ENCODE measurements around the gene RABEPK.

RABEPK gene

GRCh38 chr9:125239631-125240597, 39.6 kb downstream of the RABEPK start:
- H3K36me3 ChIP-seq (ENCODE audit: control insufficient read depth, insufficient read depth, low read length), result peaks cover 11% of the 10 kb centered on the region
- H3K4me3 ChIP-seq (ENCODE audit: low read length), result peak overlapping the region; percentile 34
- H3K9me3 ChIP-seq (ENCODE audit: control insufficient read depth, low read length), result no peaks in the 10 kb centered on the region
- H3K9ac ChIP-seq (ENCODE audit: low read length), result peak overlapping the region; percentile 68
- no peaks in the 10 kb centered on the region for H3K27me3 ChIP-seq (ENCODE audit: control insufficient read depth, insufficient read depth, low read length)
- H3K4me1 ChIP-seq (ENCODE audit: control insufficient read depth, insufficient read depth, low read length), result peaks cover 37% of the 10 kb centered on the region

GRCh38 chr9:125240649-125240999, 40.3 kb downstream of the RABEPK start:
- Histone ChIP-seq H3K4me3 (ENCODE audit: low read length) (peak overlapping the region; percentile 34), H3K9me3 (ENCODE audit: control insufficient read depth, low read length) (no peaks in the 10 kb centered on the region), H3K4me1 (ENCODE audit: control insufficient read depth, insufficient read depth, low read length) (peaks cover 36% of the 10 kb centered on the region), H3K9ac (ENCODE audit: low read length) (peak overlapping the region; percentile 68), H3K36me3 (ENCODE audit: control insufficient read depth, insufficient read depth, low read length) (peaks cover 10% of the 10 kb centered on the region), H3K27me3 (ENCODE audit: control insufficient read depth, insufficient read depth, low read length) (no peaks in the 10 kb centered on the region)

GRCh38 chr9:125241000-125241862, 40.9 kb downstream of the RABEPK start, which contains the start of gene HSPA5:
TSS of gene HSPA5 (minus strand) at chr9:125241343. CDS start at chr9:125241126, 217 bp downstream.
- Histone ChIP-seq H3K4me3 (ENCODE audit: low read length) (peak within 1 kb of the TSS; percentile 75), H3K9me3 (ENCODE audit: control insufficient read depth, low read length) (no peaks in the 10 kb centered on the region), H3K36me3 (ENCODE audit: control insufficient read depth, insufficient read depth, low read length) (peaks cover 10% of the 10 kb centered on the region), H3K27me3 (ENCODE audit: control insufficient read depth, insufficient read depth, low read length) (no peaks in the 10 kb centered on the region), H3K9ac (ENCODE audit: low read length) (peak within 1 kb of the TSS; percentile 98), H3K4me1 (ENCODE audit: control insufficient read depth, insufficient read depth, low read length) (peaks cover 30% of the 10 kb centered on the region)

- peaks cover 10% of the 10 kb centered on the region for H3K36me3 ChIP-seq (ENCODE audit: control insufficient read depth, insufficient read depth, low read length)
Observed at GRCh38 chr9:125241863-125242739, 41.8 kb downstream of the RABEPK start.

GRCh38 chr9:125243792-125244260, 43.5 kb downstream of the RABEPK start:
- Histone ChIP-seq H3K4me3 (ENCODE audit: low read length) (no peak overlapping the region), H3K36me3 (ENCODE audit: control insufficient read depth, insufficient read depth, low read length) (no peaks in the 10 kb centered on the region), H3K9me3 (ENCODE audit: control insufficient read depth, low read length) (no peaks in the 10 kb centered on the region), H3K27me3 (ENCODE audit: control insufficient read depth, insufficient read depth, low read length) (no peaks in the 10 kb centered on the region), H3K4me1 (ENCODE audit: control insufficient read depth, insufficient read depth, low read length) (peaks cover 14% of the 10 kb centered on the region), H3K9ac (ENCODE audit: low read length) (no peak overlapping the region)

More at GRCh38 chr9:125241863-125242739, 41.8 kb downstream of the RABEPK start:
- Histone ChIP-seq H3K4me3 (ENCODE audit: low read length) (peak overlapping the region; percentile 75), H3K27me3 (ENCODE audit: control insufficient read depth, insufficient read depth, low read length) (no peaks in the 10 kb centered on the region), H3K4me1 (ENCODE audit: control insufficient read depth, insufficient read depth, low read length) (peaks cover 28% of the 10 kb centered on the region), H3K9ac (ENCODE audit: low read length) (peak overlapping the region; percentile 98), H3K9me3 (ENCODE audit: control insufficient read depth, low read length) (no peaks in the 10 kb centered on the region)

- peaks cover 7% of the 10 kb centered on the region for H3K4me1 ChIP-seq (ENCODE audit: control insufficient read depth, insufficient read depth, low read length)
- H3K4me3 ChIP-seq (ENCODE audit: low read length), result no peak overlapping the region
- H3K9me3 ChIP-seq (ENCODE audit: control insufficient read depth, low read length), result no peaks in the 10 kb centered on the region
- H3K36me3 ChIP-seq (ENCODE audit: control insufficient read depth, insufficient read depth, low read length), result no peaks in the 10 kb centered on the region
- no peaks in the 10 kb centered on the region for H3K27me3 ChIP-seq (ENCODE audit: control insufficient read depth, insufficient read depth, low read length)
- no peak overlapping the region for H3K9ac ChIP-seq (ENCODE audit: low read length)
Observed at GRCh38 chr9:125246261-125246667, 45.9 kb downstream of the RABEPK start.

GRCh38 chr9:125254231-125254630, 53.9 kb downstream of the RABEPK start:
- no peak overlapping the region for H3K4me3 ChIP-seq (ENCODE audit: low read length)

GRCh38 chr9:125255781-125256391, 55.5 kb downstream of the RABEPK start:
- no peaks in the 10 kb centered on the region for H3K9me3 ChIP-seq (ENCODE audit: control insufficient read depth, low read length)
- H3K9ac ChIP-seq (ENCODE audit: low read length), result no peak overlapping the region
- H3K4me1 ChIP-seq (ENCODE audit: control insufficient read depth, insufficient read depth, low read length), result no peaks in the 10 kb centered on the region
- H3K36me3 ChIP-seq (ENCODE audit: control insufficient read depth, insufficient read depth, low read length), result no peaks in the 10 kb centered on the region
- peaks cover 4% of the 10 kb centered on the region for H3K27me3 ChIP-seq (ENCODE audit: control insufficient read depth, insufficient read depth, low read length)
- no peak overlapping the region for H3K4me3 ChIP-seq (ENCODE audit: low read length)

More at GRCh38 chr9:125254231-125254630, 53.9 kb downstream of the RABEPK start:
- H3K36me3 ChIP-seq (ENCODE audit: control insufficient read depth, insufficient read depth, low read length), result no peaks in the 10 kb centered on the region
- H3K9ac ChIP-seq (ENCODE audit: low read length), result no peak overlapping the region
- no peaks in the 10 kb centered on the region for H3K4me1 ChIP-seq (ENCODE audit: control insufficient read depth, insufficient read depth, low read length)
- no peaks in the 10 kb centered on the region for H3K9me3 ChIP-seq (ENCODE audit: control insufficient read depth, low read length)
- peaks cover 4% of the 10 kb centered on the region for H3K27me3 ChIP-seq (ENCODE audit: control insufficient read depth, insufficient read depth, low read length)

- H3K9ac ChIP-seq (ENCODE audit: low read length), result no peak overlapping the region
- H3K36me3 ChIP-seq (ENCODE audit: control insufficient read depth, insufficient read depth, low read length), result no peaks in the 10 kb centered on the region
- peaks cover 4% of the 10 kb centered on the region for H3K4me1 ChIP-seq (ENCODE audit: control insufficient read depth, insufficient read depth, low read length)
- no peaks in the 10 kb centered on the region for H3K9me3 ChIP-seq (ENCODE audit: control insufficient read depth, low read length)
- no peak overlapping the region for H3K4me3 ChIP-seq (ENCODE audit: low read length)
- H3K27me3 ChIP-seq (ENCODE audit: control insufficient read depth, insufficient read depth, low read length), result peaks cover 4% of the 10 kb centered on the region
Observed at GRCh38 chr9:125258160-125258785, 57.9 kb downstream of the RABEPK start.

- Histone ChIP-seq H3K9me3 (ENCODE audit: control insufficient read depth, low read length) (no peaks in the 10 kb centered on the region), H3K4me1 (ENCODE audit: control insufficient read depth, insufficient read depth, low read length) (peaks cover 4% of the 10 kb centered on the region), H3K4me3 (ENCODE audit: low read length) (no peak overlapping the region), H3K36me3 (ENCODE audit: control insufficient read depth, insufficient read depth, low read length) (no peaks in the 10 kb centered on the region), H3K9ac (ENCODE audit: low read length) (no peak overlapping the region), H3K27me3 (ENCODE audit: control insufficient read depth, insufficient read depth, low read length) (peaks cover 4% of the 10 kb centered on the region)
Observed at GRCh38 chr9:125258832-125259534, 58.6 kb downstream of the RABEPK start.
